Heart left ventricle (tissue), 13 donors: Measurements from ENCODE around the gene PODXL2.

Source experiments
- CTCF ChIP-seq, 12 donors: fragments of 200-600 bp; sonication (generic) in 4 of 12; IDR thresholded peaks; one replicate each; pipeline versions ENCODE4 v1.5.0 to v1.8.0; 2018 to 2022; ENCODE audit warnings: antibody characterized with exemption in 12 of 12, mild to moderate bottlenecking in 5 of 12
- POLR2A ChIP-seq, 2 donors: fragments of 450-650 bp; IDR thresholded peaks; one replicate each; pipeline ENCODE4 v1.6.1; 2017; ENCODE audit warnings: antibody characterized with exemption in 2 of 2, mild to moderate bottlenecking in 2 of 2, moderate library complexity in 2 of 2
- donor health status: ischemic (EF 13 %, LVEDD 7.1; RV severe dilation, severe dysfunction).
- donor health status: DM: no; HTN: yes; CAD: no.
- donor health status: DM: no; HTN: no; CAD: no.
- donor health status: ischemic (EF 25% LVEDD 6.9; RV normal size, moderate dysfunction).
- donor health status: ischemic (EF 25% LVEDD 5.7; RV mildly dilated, moderate dysfunction).
- donor health status: ischemic (EF 35%, LVEDD 5.7; RV mildly dilated, moderate dysfunction).
- donor health status: nonischemic (EF 11% LVEDD 7.7; RV severe dilation, severe dysfunction).
- donor health status: DM: yes; HTN: yes; CAD: no.
- donor health status: PGD.
- donor health status: ischemic (EF 29% LVEDD 5.4; RV normal size, mild dysfunction).
- donor health status: nonischemic (EF 23%, LVEDD 6.1; RV moderate dilation, normal function).

GRCh38 chr3:127589600-127590281, 39.2 kb upstream of the PODXL2 start:
- TF ChIP-seq CTCF (IDR thresholded peaks at IDR 0.05) (no peak), POLR2A (IDR thresholded peaks at IDR 0.05) (no peak)
